WTC11 (cell line): Measurements from ENCODE around the gene MAU2. TPM values are rescaled to one million over a fixed set of nuclear protein-coding genes. Genes with fewer than 3 reads are reported as not detected.

ENCODE experiments used
- AFF4 ChIP-seq: sonication (generic); formaldehyde crosslinking; IDR thresholded peaks from 2 replicates; pipeline ENCODE4 v1.8.1; 2023; ENCODE audit warnings: mild to moderate bottlenecking, missing genetic modification reagents, borderline replicate concordance
- ARID4B ChIP-seq: sonication (generic); formaldehyde crosslinking; IDR thresholded peaks from 2 replicates; pipeline ENCODE4 v1.8.0; 2023; ENCODE audit warnings: missing genetic modification reagents, mild to moderate bottlenecking, borderline replicate concordance
- ATF1 ChIP-seq: sonication (generic); formaldehyde crosslinking; IDR thresholded peaks from 2 replicates; pipeline ENCODE4 v1.8.1; 2023; ENCODE audit warnings: mild to moderate bottlenecking, moderate library complexity, missing genetic modification reagents
- ATF2 ChIP-seq: sonication (generic); formaldehyde crosslinking; IDR thresholded peaks from 2 replicates; pipeline ENCODE4 v1.8.1; 2022; ENCODE audit warnings: low read depth, missing genetic modification reagents, borderline replicate concordance
- CREM ChIP-seq: sonication (generic); formaldehyde crosslinking; IDR thresholded peaks from 2 replicates; pipeline ENCODE4 v1.8.1; 2022; ENCODE audit warnings: mild to moderate bottlenecking, missing genetic modification reagents, moderate library complexity
- E2F1 ChIP-seq: sonication (generic); formaldehyde crosslinking; IDR thresholded peaks from 2 replicates; pipeline ENCODE4 v1.8.0; 2022; ENCODE audit warnings: mild to moderate bottlenecking, missing genetic modification reagents
- E2F5 ChIP-seq: sonication (generic); formaldehyde crosslinking; IDR thresholded peaks from 2 replicates; pipeline ENCODE4 v1.8.1; 2022; ENCODE audit warnings: mild to moderate bottlenecking, moderate library complexity, missing genetic modification reagents
- HMGA2 ChIP-seq: fragments of 250-450 bp; sonication (Bioruptor Pico); IDR thresholded peaks from 2 replicates; pipeline ENCODE4 v1.4.0; 2021; ENCODE audit warnings: mild to moderate bottlenecking, moderate library complexity
- HMGXB4 ChIP-seq: sonication (generic); formaldehyde crosslinking; IDR thresholded peaks from 2 replicates; pipeline ENCODE4 v1.8.1; 2023; ENCODE audit warnings: mild to moderate bottlenecking, moderate library complexity, missing genetic modification reagents
- MAX ChIP-seq: sonication (generic); formaldehyde crosslinking; IDR thresholded peaks from 2 replicates; pipeline ENCODE4 v1.8.0; 2022; ENCODE audit warnings: mild to moderate bottlenecking, missing genetic modification reagents
- NR1H2 ChIP-seq: sonication (generic); formaldehyde crosslinking; IDR thresholded peaks from 2 replicates; pipeline ENCODE4 v1.9.0; 2021; ENCODE audit warnings: mild to moderate bottlenecking, moderate library complexity, missing genetic modification reagents
- SMAD3 ChIP-seq: sonication (generic); formaldehyde crosslinking; IDR thresholded peaks from 2 replicates; pipeline ENCODE4 v1.8.0; 2022; ENCODE audit warnings: missing genetic modification reagents, mild to moderate bottlenecking, borderline replicate concordance
- TEAD1 ChIP-seq: sonication (generic); formaldehyde crosslinking; IDR thresholded peaks from 2 replicates; pipeline ENCODE4 v1.8.0; 2022; ENCODE audit warnings: mild to moderate bottlenecking, missing genetic modification reagents
- TP53 ChIP-seq: sonication (generic); formaldehyde crosslinking; IDR thresholded peaks from 2 replicates; pipeline ENCODE4 v1.8.1; 2023; ENCODE audit warnings: mild to moderate bottlenecking, missing genetic modification reagents
- USF1 ChIP-seq: sonication (generic); formaldehyde crosslinking; IDR thresholded peaks from 2 replicates; pipeline ENCODE4 v1.8.0; 2022; ENCODE audit warnings: mild to moderate bottlenecking, missing genetic modification reagents
- ZNF121 ChIP-seq: sonication (generic); formaldehyde crosslinking; IDR thresholded peaks from 2 replicates; pipeline ENCODE4 v1.8.0; 2023; ENCODE audit warnings: missing genetic modification reagents
- ZNF281 ChIP-seq: sonication (generic); formaldehyde crosslinking; IDR thresholded peaks from 2 replicates; pipeline ENCODE4 v1.8.0; 2023; ENCODE audit warnings: mild to moderate bottlenecking, missing genetic modification reagents
- total RNA-seq: library from RNA; stranded (reverse); gene quantifications from 3 replicates; pipeline ENCODE4 v1.2.3, GENCODE V29; 2021

MAU2 gene
- total RNA-seq, 1 experiment from 2014 or later, result 56.8 TPM

GRCh38 chr19:19404879-19405860 is 84.5 kb downstream of the MAU2 start, which contains the start of gene GATAD2A (continued):
- TF ChIP-seq ARID4B (CRISPR knock-in tag), result peak; percentile 88; the same call in 1 of the 2 replicates
- TF ChIP-seq TP53 (CRISPR knock-in tag), result no peak
- TF ChIP-seq AFF4, result 0 out of 2 replicates have a peak, but pooled peaks have one; percentile 72
- TF ChIP-seq SMAD3, result peak; percentile 81; the same call in 1 of the 2 replicates
- no peak for TF ChIP-seq NR1H2 (CRISPR knock-in tag)
- TF ChIP-seq ZNF121 (CRISPR knock-in tag), result no peak
- TF ChIP-seq TEAD1 (CRISPR knock-in tag), result peak; percentile 95
- TF ChIP-seq HMGXB4 (CRISPR knock-in tag), result no peak; the same call in 1 of the 2 replicates
- TF ChIP-seq E2F1 (CRISPR knock-in tag), result peak; percentile 76; the same call in 1 of the 2 replicates
- peak; percentile 61; the same call in 1 of the 2 replicates for TF ChIP-seq USF1
- TF ChIP-seq MAX (CRISPR knock-in tag), result peak; percentile 93
- peak; percentile 89; the same call in 1 of the 2 replicates for TF ChIP-seq ATF1
- 0 out of 2 replicates have a peak, but pooled peaks have one; percentile 48 for TF ChIP-seq CREM (CRISPR knock-in tag)
- TF ChIP-seq ZNF281 (CRISPR knock-in tag), result peak; percentile 74; the same call in 1 of the 2 replicates
- no peak for TF ChIP-seq ATF2
- no peak for TF ChIP-seq HMGA2 (CRISPR knock-in tag)
- peak; percentile 91 for TF ChIP-seq E2F5 (CRISPR knock-in tag)
